Endometrial microvascular endothelial cells (primary cell): Measurements from ENCODE around the gene SGMS1. TPM values are rescaled to one million over a fixed set of nuclear protein-coding genes. Genes with fewer than 3 reads are reported as not detected.
"Not testable (repeated sequence)": the region's sequence is repeated elsewhere in the genome, so short reads cannot be mapped to it uniquely, and the experiment has no call there.

Experiments used
- in situ Hi-C: cut with HindIII; loops from 2 replicates; pipeline ENCODE4 v1.10.0; 2017; ENCODE audit warnings: low sequenced_read_pairs, low pct_unique_long_range_greater_than_20kb; ENCODE audit errors: inconsistent ontology term
- total RNA-seq: library from RNA; depleted of rRNA; stranded (reverse); fragments of >200 nt; gene quantifications from one replicate; pipeline ENCODE4 v1.2.3, GENCODE V29; 2015; ENCODE audit errors: inconsistent ontology term

The SGMS1 gene
- 52.3 TPM for total RNA-seq

DNA sequence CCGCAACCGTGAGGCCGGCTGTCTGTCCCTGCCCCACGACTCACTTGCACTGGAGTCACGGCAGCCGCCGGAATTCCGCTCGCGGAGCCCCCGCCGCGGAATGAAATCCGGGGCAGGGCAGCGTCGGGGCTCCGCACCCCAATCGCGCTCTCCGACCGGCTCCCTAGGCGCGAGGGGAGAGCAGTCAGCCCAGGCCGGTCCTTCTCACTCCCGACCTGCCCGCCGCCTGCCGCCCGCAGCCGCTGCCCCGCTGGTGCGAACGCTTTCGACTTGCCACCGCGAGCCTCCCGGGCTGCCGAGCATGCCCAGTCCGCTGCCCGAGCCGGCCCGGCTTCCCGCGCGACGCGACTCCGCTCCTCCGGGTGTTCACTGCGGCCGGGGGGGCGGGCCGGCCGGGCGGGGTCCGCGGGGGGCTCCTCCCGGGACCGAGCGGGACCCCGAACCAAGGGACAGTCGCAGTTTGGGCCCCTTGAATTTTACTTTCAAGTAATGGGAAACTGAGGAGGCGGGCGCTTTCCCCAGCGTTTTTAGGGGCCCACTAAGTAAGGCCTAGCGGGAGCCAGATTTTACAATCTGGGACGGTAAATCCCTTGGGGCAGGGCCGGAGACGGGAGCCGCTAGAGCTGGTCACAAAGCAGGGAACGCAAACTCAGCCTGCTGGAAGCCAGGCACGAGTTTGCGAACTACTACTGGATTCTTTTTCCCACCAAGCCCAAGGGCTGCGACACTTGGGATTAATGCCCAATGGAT, at the start of gene SGMS1:
Gene SGMS1, minus strand, starts transcription at position 294 of the 750 bp plus-strand sequence. CDS start 279,842 bp downstream, outside the sequence.
- in situ Hi-C loops: no loop called here

- in situ Hi-C loops: not testable (repeated sequence)
Measured at GRCh38 chr10:50672152-50672551, 48.4 kb upstream of the SGMS1 start.

- in situ Hi-C loops: not testable (repeated sequence)
Measured at GRCh38 chr10:50671645-50672044, 47.9 kb upstream of the SGMS1 start.

DNA sequence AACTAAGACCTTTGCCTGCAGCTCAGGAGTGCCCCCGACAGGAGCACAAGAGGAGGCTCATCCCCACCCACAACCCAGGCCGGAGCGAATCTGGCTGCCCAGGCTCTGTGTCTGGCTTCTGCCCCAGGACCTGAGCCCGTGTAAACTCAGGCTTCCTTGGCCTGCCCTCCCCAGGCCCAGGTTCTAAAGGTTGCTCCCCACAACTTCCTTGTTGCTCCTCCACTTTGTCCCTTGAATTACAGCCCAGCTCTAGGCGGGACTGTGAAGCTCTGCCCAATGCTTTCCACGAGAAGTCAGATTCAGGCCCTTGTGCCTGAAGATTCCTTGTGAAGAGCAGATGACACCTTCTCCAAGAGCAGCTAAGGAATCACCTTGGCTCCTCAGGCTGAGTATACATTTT, 46.2 kb upstream of the SGMS1 start:
- in situ Hi-C loops: not testable (repeated sequence)

DNA sequence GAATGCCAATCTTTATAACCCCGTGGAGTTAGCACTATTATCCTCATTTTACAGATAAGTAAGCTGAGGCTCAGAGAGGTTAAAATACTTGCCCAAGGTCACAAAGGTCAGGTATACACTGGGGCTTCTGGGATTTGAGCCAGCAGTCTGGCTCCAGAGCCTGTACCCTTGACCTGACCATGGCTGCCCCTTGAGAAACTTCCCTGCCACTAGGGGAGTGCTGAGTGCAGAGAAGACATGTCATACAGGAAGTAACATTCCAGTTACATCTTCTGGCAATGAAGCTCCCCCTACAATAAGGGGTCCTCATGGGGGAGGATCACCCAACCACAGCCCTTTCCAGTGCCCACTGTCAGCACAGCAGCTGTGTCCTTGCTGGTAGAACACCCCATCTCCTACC, 43.6 kb upstream of the SGMS1 start:
- in situ Hi-C loops: not testable (repeated sequence)

GRCh38 chr10:50662420-50662819, 38.7 kb upstream of the SGMS1 start:
- in situ Hi-C loops: not testable (repeated sequence)

GRCh38 chr10:50661563-50661962, 37.8 kb upstream of the SGMS1 start:
- in situ Hi-C loops: not testable (repeated sequence)

GRCh38 chr10:50659865-50660730, 36.3 kb upstream of the SGMS1 start:
- in situ Hi-C loops: not testable (repeated sequence)

DNA sequence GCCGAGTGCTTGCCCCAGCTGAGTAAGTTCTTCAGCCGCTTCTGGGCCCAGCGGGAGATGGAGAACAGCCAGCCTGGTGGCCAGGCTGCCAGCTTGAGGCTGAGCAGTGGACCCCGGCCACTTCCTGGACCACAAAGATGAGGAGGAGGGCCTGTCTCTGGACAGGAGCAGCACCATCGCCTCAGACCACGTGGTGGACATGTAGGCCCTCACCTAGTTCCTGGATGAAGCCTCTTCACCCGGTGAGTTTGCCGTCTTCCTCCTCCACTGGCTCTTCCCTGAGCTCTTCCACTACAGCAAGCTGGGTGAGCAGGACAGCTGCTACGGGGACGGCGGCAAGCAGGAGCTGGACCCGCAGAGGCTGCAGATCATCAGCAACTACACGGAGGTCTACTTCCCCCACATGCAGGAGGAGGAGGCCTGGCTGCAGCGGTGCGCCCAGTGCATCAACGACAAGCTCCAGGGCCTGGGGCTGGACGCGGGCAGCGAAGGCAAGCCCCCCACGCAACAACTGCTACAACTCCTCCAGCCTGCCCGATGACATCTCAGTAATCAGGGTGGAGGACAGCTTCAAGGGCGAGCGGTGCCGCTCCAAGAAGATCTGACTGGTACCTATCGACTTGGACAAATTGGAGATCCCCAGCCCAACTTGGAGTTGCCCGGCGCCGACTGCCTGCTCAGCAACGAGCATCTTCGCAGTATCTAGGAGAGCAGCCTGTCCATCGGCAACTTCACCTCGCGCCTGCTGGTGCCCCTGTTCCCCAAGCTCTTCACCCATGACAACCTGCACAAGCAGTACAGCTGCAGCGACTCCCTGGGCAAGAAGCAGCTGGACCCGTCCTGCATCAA, 35.5 kb upstream of the SGMS1 start:
- in situ Hi-C loops: not testable (repeated sequence)

GRCh38 chr10:50658165-50658564, 34.4 kb upstream of the SGMS1 start:
- in situ Hi-C loops: no loop called here

DNA sequence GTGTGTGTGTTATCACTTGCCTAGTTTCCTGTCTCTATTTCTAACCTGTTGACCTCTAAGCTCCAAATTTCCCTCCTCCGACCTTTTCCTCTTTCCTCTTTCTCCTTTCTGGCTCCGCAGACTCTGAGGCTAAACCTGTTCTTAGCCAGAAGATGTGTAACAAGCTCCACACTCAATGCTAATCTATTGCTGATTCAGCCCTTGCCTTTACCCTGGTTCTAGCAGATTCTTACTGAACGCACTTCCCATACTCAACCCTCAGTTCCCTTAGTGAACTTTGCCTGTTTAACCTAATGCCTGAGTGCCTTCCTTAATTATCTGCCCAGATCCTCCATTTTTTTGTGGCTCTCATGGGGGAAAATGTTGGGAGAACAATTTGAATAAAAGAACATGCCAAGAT, 30.0 kb upstream of the SGMS1 start:
- in situ Hi-C loops: no loop called here

DNA sequence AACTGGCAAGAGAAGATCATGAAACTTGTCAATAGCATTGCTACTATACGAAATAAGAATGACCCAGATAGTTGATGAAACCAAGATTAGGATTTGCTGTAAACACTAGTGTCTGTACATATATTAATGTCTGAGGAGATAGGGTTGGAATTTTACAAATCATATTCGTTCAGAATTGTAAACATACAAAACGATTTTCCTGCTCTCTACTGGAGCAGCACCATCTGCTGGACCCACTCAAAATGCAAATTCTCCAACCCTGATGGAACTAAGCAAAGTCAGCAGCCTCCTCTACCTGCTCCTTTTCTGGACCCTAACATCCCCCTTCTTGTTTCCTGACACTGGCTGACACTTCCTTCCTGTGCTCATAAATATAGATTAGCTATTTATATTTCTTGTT, 29.4 kb upstream of the SGMS1 start:
- in situ Hi-C loops: no loop called here

GRCh38 chr10:50651808-50652207, 28.1 kb upstream of the SGMS1 start:
- in situ Hi-C loops: no loop called here

DNA sequence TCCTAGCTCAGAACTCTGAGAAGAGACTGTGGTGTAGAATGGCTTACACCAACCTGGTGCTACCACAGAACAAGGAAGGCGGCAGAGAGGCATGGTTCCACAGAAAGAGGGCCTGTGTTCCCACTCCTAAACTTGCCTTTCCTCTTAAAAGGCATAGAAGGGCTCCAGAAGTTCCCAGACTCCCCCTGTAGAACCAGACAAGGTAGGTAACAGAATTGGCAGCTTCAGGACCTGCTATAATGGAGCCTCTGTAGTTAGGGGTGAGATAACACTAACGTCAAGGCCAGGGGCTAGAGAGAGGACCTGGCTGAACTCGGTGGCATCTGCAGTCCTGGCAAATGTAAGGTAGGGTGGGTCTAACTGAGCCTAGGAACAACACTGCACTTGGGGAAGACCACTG, 26.7 kb upstream of the SGMS1 start:
- in situ Hi-C loops: no loop called here

GRCh38 chr10:50648935-50649227, 25.1 kb upstream of the SGMS1 start:
- in situ Hi-C loops: no loop called here

DNA sequence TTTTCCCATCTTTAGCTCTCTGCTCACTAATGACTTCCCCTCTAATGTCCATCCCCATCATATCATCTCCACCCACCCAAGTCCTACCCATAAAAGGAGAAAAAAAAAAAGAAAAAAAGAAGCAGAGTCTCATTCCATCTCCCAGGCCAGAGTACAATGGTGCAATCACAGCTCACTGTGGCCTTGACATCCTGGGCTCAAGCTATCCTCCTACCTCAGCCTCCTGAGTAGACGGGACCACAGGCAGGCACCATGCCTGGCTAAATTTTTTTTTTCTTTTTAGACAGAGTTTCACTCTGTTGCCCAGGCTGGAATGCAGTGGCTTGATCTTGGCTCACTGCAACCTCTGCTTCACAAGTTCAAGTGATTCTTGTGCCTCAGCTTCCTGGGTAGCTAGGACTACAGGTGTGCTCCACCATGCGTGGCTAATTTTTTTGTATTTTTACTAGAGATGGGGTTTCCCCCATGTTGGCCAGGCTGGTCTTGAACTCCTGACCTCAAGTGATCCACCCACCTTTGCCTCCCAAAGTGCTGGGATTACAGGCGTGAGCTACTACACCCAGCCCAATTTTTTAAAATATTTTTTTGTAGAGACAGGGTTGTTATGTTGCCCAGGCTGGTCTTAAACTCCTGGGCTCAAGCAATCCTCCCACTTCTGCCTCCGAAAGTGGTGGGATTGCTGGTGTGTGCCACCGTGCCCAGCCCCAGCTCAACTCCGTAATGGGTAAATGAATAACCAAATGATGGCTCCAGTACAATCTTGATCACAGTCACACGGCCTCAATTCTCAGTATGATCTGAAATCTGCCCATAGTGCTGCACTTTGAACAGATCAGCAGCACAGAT, 24.6 kb upstream of the SGMS1 start:
- in situ Hi-C loops: no loop called here

GRCh38 chr10:50647350-50647749, 23.6 kb upstream of the SGMS1 start:
- in situ Hi-C loops: not testable (repeated sequence)

GRCh38 chr10:50645236-50645635, 21.5 kb upstream of the SGMS1 start:
- in situ Hi-C loops: no loop called here

- in situ Hi-C loops: no loop called here
Measured at GRCh38 chr10:50641626-50642025, 17.9 kb upstream of the SGMS1 start.
